Activated CD8-positive, alpha-beta T cell treated with anti-CD3 and anti-CD28 coated beads for 36 hours (primary cell): Measurements from ENCODE around the gene ATP6V1F. TPM values are rescaled to one million over a fixed set of nuclear protein-coding genes. Genes with fewer than 3 reads are reported as not detected.
A peak's percentile ranks its signal among the peaks of the same experiment; 100 is the strongest.

Experiments used
- ATAC-seq: fragments of 200-7000 bp; cut with Tn5 transposase; one replicate; pipeline ENCODE4 v1.10.0; 2021; ENCODE audit warnings: mild to moderate bottlenecking, moderate library complexity
- CTCF ChIA-PET: fragments of 350-600 bp; sonication (Branson Sonifier 250); formaldehyde crosslinking; loops from one replicate; lab custom pipeline; 2021; ENCODE audit warnings: antibody characterized with exemption; lab: Charles Lee
- POLR2A ChIA-PET: fragments of 350-600 bp; sonication (Branson Sonifier 250); formaldehyde crosslinking; loops from one replicate; lab custom pipeline; 2021; ENCODE audit warnings: antibody characterized with exemption; lab: Charles Lee
- DNase-seq: peaks from one replicate; pipeline ENCODE4 v3.0.0-alpha.2; 2020
- H3K27ac Mint-ChIP-seq: one replicate; pipeline ENCODE4 v1.8.0; 2021; ENCODE audit warnings: mild to moderate bottlenecking, mixed read lengths
- H3K27me3 Mint-ChIP-seq: one replicate; pipeline ENCODE4 v1.8.0; 2021; ENCODE audit warnings: mixed read lengths
- H3K36me3 Mint-ChIP-seq: one replicate; pipeline ENCODE4 v1.8.0; 2021; ENCODE audit warnings: low read depth, mixed read lengths
- H3K4me1 Mint-ChIP-seq: one replicate; pipeline ENCODE4 v1.8.0; 2021; ENCODE audit warnings: low read depth, mixed read lengths
- H3K4me3 Mint-ChIP-seq: one replicate; pipeline ENCODE4 v1.8.0; 2021; ENCODE audit warnings: mild to moderate bottlenecking, moderate library complexity, mixed read lengths
- H3K9me3 Mint-ChIP-seq: one replicate; pipeline ENCODE4 v1.8.0; 2021; ENCODE audit warnings: mixed read lengths
- CTCF ChIP-seq: fragments of 200-600 bp; IDR thresholded peaks from one replicate; pipeline ENCODE4 v1.8.0; 2022; ENCODE audit warnings: antibody characterized with exemption, mild to moderate bottlenecking
- intact Hi-C: fragments of 100-400 bp; cut with micrococcal nuclease; formaldehyde crosslinking; loops from one replicate; pipeline ENCODE4 v1.10.0; 2022
- total RNA-seq, 2 experiments: library from RNA; stranded (reverse); gene quantifications; one replicate each; pipeline ENCODE4 v1.2.3, GENCODE V29; 2021

Gene ATP6V1F
- total RNA-seq = 100 to 1,000 TPM; 109 to 113 TPM

DNA sequence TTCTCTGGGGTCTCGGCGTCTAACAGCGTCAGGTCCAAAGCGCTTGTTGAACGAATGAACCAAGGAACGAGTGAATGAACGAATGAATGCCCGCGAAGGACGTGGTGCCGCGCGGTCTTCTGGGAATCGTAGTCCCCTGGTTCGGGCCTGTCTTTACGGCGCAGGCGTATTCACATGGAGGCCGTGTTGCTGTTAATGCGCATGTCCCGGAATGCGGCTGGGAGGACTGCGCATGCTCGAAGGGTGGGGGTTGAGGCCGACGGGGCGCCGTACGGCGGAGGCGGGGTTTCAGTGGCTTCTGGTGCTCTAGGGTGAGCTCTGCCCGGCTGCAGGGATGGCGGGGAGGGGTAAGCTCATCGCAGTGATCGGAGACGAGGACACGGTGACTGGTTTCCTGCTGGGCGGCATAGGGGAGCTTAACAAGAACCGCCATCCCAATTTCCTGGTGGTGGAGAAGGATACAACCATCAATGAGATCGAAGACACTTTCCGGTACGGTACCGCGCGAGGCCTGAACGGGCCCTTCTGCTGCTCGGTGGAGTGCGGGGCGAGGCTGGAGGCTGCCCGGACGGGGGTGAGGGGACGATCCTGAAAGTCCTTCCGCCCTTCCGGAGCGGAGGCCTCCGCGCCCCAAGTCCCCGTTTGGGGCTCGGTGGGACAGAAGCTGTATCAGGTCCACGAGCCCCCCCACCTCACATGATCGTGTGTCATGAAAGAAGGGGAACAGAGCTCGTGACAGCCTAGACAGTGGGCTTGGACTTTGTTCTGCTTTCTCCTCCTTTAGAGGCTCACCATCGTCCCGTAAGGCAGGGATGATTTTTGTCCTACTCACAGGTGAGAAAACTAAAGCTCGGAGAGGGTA lies at the start of gene ATP6V1F:
Gene ATP6V1F (plus strand): TSS at position 286 of the 862 bp plus-strand sequence. CDS start 49 bp downstream, at position 335.
- H3K27me3 Mint-ChIP-seq = peaks cover under 1% of the 10 kb centered on the region
- POLR2A ChIA-PET = interaction anchor here (0.5 to 1.5 kb wide), 8 partner anchors 19 to 192 kb away, joined by 3 to 7 read pairs (median 3); no protein-coding TSS in a partner anchor
- no peak for TF ChIP-seq CTCF
- peak; percentile 93 for ATAC-seq
- H3K4me3 Mint-ChIP-seq = peak within 1 kb of the TSS; percentile 85
- DNase-seq = peak; percentile 99
- H3K9me3 Mint-ChIP-seq = no peaks in the 10 kb centered on the region
- intact Hi-C loops = no loop called here
- CTCF ChIA-PET = interaction anchor here (0.6 to 5.1 kb wide), 19 partner anchors 9 to 388 kb away, joined by 3 to 100 read pairs (median 5); partner anchors contain the start of gene CCDC136
- peaks cover 6% of the 10 kb centered on the region for H3K36me3 Mint-ChIP-seq
- H3K27ac Mint-ChIP-seq = peak within 1 kb of the TSS; percentile 87
- H3K4me1 Mint-ChIP-seq = peaks cover 21% of the 10 kb centered on the region

- ChIA-PET POLR2A (no interaction called here), CTCF (interaction anchor here (1.1 to 1.3 kb wide), 2 partner anchors 69 to 277 kb away, joined by 3 read pairs; no protein-coding TSS in a partner anchor)
- Mint-ChIP-seq H3K4me1 (no peaks in the 10 kb centered on the region), H3K36me3 (no peaks in the 10 kb centered on the region), H3K4me3 (no peak overlapping the region), H3K27ac (no peak overlapping the region), H3K27me3 (no peaks in the 10 kb centered on the region), H3K9me3 (no peaks in the 10 kb centered on the region)
- TF ChIP-seq CTCF = no peak
- intact Hi-C loops = no loop called here
- ATAC-seq (no peak), DNase-seq (no peak)
These were observed 48.2 kb upstream of the ATP6V1F start for GRCh38 chr7:128814499-128814898.

GRCh38 chr7:128815289-128815942 lies 47.2 kb upstream of the ATP6V1F start:
- POLR2A ChIA-PET = no interaction called here
- CTCF ChIA-PET = interaction anchor here (1.1 to 1.3 kb wide), 2 partner anchors 68 to 276 kb away, joined by 3 read pairs; no protein-coding TSS in a partner anchor
- no peak for TF ChIP-seq CTCF
- ATAC-seq (no peak), DNase-seq (no peak)
- Mint-ChIP-seq H3K4me1 (peaks cover 7% of the 10 kb centered on the region), H3K36me3 (no peaks in the 10 kb centered on the region), H3K9me3 (no peaks in the 10 kb centered on the region), H3K27me3 (no peaks in the 10 kb centered on the region), H3K27ac (no peak overlapping the region), H3K4me3 (no peak overlapping the region)
- intact Hi-C loops = no loop called here

GRCh38 chr7:128818694-128819093 lies 44.0 kb upstream of the ATP6V1F start:
- TF ChIP-seq CTCF = no peak
- Mint-ChIP-seq H3K9me3 (no peaks in the 10 kb centered on the region), H3K27ac (no peak overlapping the region)

More at GRCh38 chr7:128818694-128819093, 44.0 kb upstream of the ATP6V1F start:
- DNase-seq (no peak), ATAC-seq (no peak)
- no peaks in the 10 kb centered on the region for H3K36me3 Mint-ChIP-seq
- intact Hi-C loops = no loop called here
- H3K4me3 Mint-ChIP-seq = no peak overlapping the region
- CTCF ChIA-PET = interaction anchor here (1.1 to 2.2 kb wide), 2 partner anchors 24 to 45 kb away, joined by 5 to 9 read pairs; partner anchors contain the start of gene ATP6V1F
- no peaks in the 10 kb centered on the region for H3K27me3 Mint-ChIP-seq
- POLR2A ChIA-PET = interaction anchor here (1.3 kb wide), 1 partner anchor 17 kb away, joined by 3 read pairs; no protein-coding TSS in a partner anchor
- H3K4me1 Mint-ChIP-seq = peaks cover 9% of the 10 kb centered on the region
